Activated CD4-positive, alpha-beta T cell treated with anti-CD3 and anti-CD28 coated beads for 4 hours (primary cell): Measurements from ENCODE around the gene POU2AF1.

Experiments used
- DNase-seq, 2 donors: peaks; one replicate each; pipeline ENCODE4 v3.0.0-alpha.2; 2020

Gene POU2AF1

DNA sequence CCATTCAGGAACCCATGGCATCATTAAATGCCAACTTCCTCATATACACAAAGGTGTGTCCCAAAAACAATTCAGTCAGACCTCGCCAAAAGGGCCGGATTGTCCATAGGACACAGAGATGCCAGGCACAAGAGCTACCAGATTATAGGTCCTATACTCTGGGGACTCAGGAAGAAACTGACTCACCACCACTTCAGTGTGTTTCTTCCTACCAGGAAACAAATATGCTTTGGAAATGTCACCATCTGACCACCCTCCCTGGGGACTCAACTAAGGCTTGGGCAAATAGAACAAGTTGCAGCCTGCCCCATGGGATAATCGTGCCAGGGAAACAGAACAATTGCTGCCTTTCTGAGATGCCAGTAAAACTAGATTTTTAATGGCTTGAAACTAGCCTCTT, 69.0 kb downstream of the POU2AF1 start:
- DNase-seq = no peak

DNA sequence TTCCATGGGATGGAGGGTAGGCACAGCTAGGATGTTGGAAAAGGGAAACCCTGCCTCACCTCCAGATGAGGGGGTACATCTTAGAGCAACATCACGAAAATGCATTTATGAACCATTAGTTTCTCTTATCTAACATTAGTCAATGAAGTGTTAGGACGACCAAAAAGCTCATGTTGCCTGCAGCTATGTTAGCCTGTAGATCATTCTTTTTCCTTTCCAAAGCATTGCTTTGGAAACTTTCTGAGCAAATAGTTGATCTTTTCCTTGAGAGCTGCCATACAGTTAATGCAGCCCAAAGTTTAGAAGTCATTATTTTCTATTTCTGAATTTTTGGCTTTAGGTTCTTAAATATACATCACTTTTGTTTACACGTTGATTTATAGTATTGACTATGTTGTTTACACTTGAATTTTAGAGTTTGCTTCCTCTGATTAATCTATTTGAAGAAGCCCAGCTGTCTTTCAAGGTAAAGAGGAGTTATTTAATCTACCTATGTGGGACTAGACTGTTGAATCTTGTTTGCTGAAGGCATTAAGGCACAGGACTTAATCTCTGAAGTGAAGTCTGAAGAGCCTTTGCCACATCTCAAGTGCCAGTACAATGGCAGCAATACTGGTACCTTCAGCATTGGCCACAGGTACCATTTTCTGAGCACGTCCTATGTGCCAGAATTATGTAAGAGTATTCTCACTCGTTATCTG, 69.7 kb downstream of the POU2AF1 start:
- DNase-seq = no peak

GRCh38 chr11:111308140-111308539, 70.9 kb downstream of the POU2AF1 start:
- no peak for DNase-seq

- no peak for DNase-seq
Measured at GRCh38 chr11:111307472-111308108, 71.5 kb downstream of the POU2AF1 start.

- no peak for DNase-seq
Measured at GRCh38 chr11:111306321-111306720, 72.8 kb downstream of the POU2AF1 start.

- DNase-seq = no peak
Measured at GRCh38 chr11:111305876-111306275, 73.2 kb downstream of the POU2AF1 start.

DNA sequence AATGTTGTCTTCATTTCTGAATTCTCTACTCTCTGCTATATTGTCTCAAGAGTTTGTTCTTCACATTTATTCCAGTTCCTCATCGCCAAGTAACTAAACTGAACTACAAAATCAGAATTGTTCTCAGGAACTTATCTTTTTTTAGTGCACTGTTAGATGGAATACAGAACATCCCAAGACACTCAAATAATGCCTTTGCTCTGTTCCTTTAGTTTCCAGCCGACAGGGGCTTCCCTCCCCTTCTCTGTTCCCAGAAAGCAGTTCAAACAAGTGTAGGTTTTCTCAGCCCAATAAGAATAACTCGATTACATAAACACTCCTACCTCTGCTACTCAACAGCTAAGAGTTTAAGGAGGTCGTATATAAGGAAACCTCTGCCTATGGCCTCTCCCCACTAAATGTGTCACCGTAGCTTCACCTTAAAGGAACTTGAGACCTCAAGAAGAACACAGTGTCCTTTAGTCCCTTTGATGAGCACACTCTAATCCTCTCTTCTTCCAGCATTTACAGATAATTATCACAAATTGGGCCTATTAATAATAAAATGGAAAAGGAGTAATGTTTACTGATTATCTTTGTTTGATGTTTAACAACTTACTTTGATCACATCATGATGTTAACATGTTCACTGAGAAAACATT, 73.8 kb downstream of the POU2AF1 start:
- DNase-seq = no peak

- no peak for DNase-seq
Measured at GRCh38 chr11:111303461-111303860, 75.6 kb downstream of the POU2AF1 start.

DNA sequence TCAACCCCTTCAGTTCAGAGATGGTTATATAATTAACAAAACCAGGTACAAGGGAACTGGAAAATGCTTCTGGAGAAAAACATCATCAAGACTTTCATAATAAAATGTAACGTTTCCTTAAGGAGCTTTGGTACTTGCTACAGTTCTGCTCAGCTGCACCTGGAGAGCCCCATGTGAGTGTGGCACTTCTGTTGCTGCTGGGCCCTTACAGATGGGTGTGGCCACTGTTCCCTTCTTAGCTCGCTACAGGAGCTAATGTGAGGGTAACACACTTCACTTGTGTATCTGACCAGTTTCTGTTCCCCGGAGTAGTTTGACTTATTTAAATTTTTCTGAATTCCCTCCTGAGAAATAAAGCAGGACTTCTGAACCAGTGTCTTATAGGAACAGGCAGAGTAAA, 76.8 kb downstream of the POU2AF1 start:
- DNase-seq = no peak
